ENCODE measurements around the gene TBC1D3I.
"Not testable (repeated sequence)": the region's sequence is repeated elsewhere in the genome, so short reads cannot be mapped to it uniquely, and the experiment has no call there.

TBC1D3I gene

GRCh38 chr17:36264470-36264869 lies at the start of gene TBC1D3I:
TBC1D3I (minus strand) TSS chr17:36264570; CDS start chr17:36262985, 1,585 bp downstream.
- not testable (repeated sequence) for DNase-seq (ENCODE audit: low spot score)

GRCh38 chr17:36295161-36295560 lies 30.8 kb upstream of the TBC1D3I start:
- DNase-seq (ENCODE audit: low spot score), result not testable (repeated sequence)

GRCh38 chr17:36289965-36290612 lies 25.7 kb upstream of the TBC1D3I start:
- DNase-seq (ENCODE audit: low spot score), result not testable (repeated sequence)

- DNase-seq (ENCODE audit: low spot score), result not testable (repeated sequence)
Measured at GRCh38 chr17:36284219-36284618, 19.8 kb upstream of the TBC1D3I start.

GRCh38 chr17:36283256-36283655 lies 18.9 kb upstream of the TBC1D3I start:
- DNase-seq (ENCODE audit: low spot score), result not testable (repeated sequence)

- not testable (repeated sequence) for DNase-seq (ENCODE audit: low spot score)
Measured at GRCh38 chr17:36242046-36242445, 22.3 kb downstream of the TBC1D3I start.

- not testable (repeated sequence) for DNase-seq (ENCODE audit: low spot score)
Measured at GRCh38 chr17:36229644-36230043, 34.7 kb downstream of the TBC1D3I start.

GRCh38 chr17:36222967-36223366 lies 41.4 kb downstream of the TBC1D3I start:
- not testable (repeated sequence) for DNase-seq (ENCODE audit: low spot score)

- DNase-seq (ENCODE audit: low spot score), result not testable (repeated sequence)
Measured at GRCh38 chr17:36221581-36222100, 42.7 kb downstream of the TBC1D3I start.

- DNase-seq (ENCODE audit: low spot score), result not testable (repeated sequence)
Measured at GRCh38 chr17:36220737-36221580, 43.4 kb downstream of the TBC1D3I start.

- not testable (repeated sequence) for DNase-seq (ENCODE audit: low spot score)
Measured at GRCh38 chr17:36219556-36219955, 44.8 kb downstream of the TBC1D3I start.

GRCh38 chr17:36215406-36216308 lies 48.7 kb downstream of the TBC1D3I start:
- DNase-seq (ENCODE audit: low spot score), result not testable (repeated sequence)

GRCh38 chr17:36214918-36215317 lies 49.5 kb downstream of the TBC1D3I start:
- no peak for DNase-seq (ENCODE audit: low spot score)

- DNase-seq (ENCODE audit: low spot score), result no peak
Measured at GRCh38 chr17:36213695-36214094, 50.7 kb downstream of the TBC1D3I start.

GRCh38 chr17:36212966-36213365 lies 51.4 kb downstream of the TBC1D3I start:
- DNase-seq (ENCODE audit: low spot score), result no peak

- no peak for DNase-seq (ENCODE audit: low spot score)
Measured at GRCh38 chr17:36212272-36212605, 52.1 kb downstream of the TBC1D3I start.

GRCh38 chr17:36211484-36212271 lies 52.7 kb downstream of the TBC1D3I start:
- DNase-seq (ENCODE audit: low spot score), result not testable (repeated sequence)

- not testable (repeated sequence) for DNase-seq (ENCODE audit: low spot score)
Measured at GRCh38 chr17:36210439-36211211, 53.7 kb downstream of the TBC1D3I start, which contains the start of gene CCL4L2. CCL4L2 (plus strand) TSS chr17:36211063.

GRCh38 chr17:36209575-36209974 lies 54.8 kb downstream of the TBC1D3I start:
- DNase-seq (ENCODE audit: low spot score), result no peak

- DNase-seq (ENCODE audit: low spot score), result not testable (repeated sequence)
Measured at GRCh38 chr17:36207383-36207782, 57.0 kb downstream of the TBC1D3I start.
